GM21786 (cell line): ENCODE data around the gene BMPR1B.
A peak's percentile ranks its signal among the peaks of the same experiment; 100 is the strongest.
"Not testable (repeated sequence)": the region's sequence is repeated elsewhere in the genome, so short reads cannot be mapped to it uniquely, and the experiment has no call there.

Source experiments
- ATAC-seq: cut with Tn5 transposase; IDR thresholded peaks from one replicate; pipeline ENCODE4 v1.9.1; 2021; ENCODE audit not compliant: unreplicated experiment

BMPR1B gene

DNA sequence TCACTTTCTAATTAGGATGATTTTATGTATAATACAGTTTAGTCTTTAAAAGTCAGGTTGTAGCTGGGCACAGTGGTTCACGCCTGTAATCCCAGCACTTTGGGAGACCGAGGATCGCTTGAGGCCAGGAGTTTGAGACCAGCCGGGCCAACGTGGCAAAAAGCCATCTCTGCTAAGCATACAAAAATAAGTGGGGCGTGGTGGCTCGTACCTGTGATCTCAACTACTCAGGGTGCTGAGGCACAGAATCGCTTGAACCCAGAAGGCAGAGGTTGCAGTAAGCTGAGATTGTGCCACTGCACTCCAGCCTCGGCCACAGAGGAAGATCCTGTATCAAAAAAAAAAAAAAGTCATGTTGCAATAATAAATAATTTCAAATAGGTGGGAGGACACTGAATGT lies 364.2 kb downstream of the BMPR1B start:
- no peak for ATAC-seq

DNA sequence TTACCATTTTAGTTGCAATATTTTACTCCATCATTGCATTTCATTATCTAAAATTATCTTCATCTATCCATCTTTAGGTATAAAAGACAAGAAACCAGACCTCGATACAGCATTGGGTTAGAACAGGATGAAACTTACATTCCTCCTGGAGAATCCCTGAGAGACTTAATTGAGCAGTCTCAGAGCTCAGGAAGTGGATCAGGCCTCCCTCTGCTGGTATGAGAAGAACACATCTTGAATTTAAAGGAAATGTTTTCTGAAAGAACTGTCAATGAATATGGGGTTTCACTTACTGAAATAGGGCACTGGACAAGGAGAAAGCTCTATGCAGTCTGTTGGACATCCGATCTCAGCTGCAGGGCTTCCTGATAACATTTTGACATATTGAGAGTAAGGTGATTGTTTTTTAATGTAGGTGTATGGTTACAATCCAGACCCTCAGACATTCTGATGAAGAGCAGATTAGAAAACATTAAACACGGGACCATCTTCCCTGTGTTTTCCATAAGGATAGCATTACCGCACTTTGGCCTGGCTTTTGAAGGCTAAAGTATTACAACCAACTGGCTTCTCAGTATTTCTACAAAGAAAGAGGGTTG lies 367.2 kb downstream of the BMPR1B start:
- no peak for ATAC-seq

DNA sequence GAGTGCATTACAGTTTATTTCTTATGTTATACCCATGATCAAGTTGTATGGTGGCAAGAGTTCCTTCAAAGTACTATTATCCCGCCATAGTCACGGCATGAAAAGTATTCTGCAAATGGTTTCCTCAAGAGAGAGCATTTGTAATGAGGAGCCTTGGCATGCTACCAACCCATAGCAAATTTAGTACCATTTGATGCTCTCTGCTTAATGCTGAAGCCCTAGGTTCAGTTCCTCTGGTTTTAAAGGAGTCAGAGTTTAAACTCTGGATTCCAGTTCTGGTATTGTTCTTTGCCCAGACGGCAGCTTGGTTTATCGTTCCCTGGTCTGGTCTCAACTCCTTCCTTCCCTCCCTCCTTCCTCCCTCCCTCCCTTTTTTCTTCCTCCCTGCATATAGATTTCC lies 371.3 kb downstream of the BMPR1B start:
- ATAC-seq: no peak

DNA sequence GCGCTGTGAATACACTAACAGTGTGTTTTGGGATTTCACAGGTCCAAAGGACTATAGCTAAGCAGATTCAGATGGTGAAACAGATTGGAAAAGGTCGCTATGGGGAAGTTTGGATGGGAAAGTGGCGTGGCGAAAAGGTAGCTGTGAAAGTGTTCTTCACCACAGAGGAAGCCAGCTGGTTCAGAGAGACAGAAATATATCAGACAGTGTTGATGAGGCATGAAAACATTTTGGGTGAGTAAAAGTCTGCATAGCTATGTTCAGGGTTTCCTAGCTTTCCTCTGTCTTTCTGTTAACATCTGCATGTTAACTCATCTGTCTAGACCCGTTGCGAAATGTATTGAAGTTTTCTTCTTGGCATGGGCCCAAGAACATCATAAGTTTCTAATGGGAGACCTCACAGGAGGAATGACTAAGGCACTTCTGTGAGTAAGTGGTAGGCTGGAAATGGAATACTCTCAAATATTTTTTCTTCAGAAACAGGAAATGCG lies 372.1 kb downstream of the BMPR1B start:
- ATAC-seq: no peak

DNA sequence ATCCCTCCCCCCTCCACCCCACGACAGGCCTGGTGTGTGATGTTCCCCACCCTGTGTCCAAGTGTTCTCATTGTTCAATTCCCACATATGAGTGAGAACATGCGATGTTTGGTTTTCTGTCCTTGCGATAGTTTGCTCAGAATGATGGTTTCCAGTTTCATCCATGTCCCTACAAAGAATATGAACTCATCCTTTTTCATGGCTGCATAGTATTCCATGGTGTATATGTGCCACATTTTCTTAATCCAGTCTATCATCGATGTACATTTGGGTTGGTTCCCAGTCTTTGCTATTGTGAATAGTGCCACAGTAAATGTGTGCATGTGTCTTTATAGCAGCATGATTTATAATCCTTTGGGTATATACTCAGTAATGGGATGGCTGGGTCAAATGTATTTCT lies 376.3 kb downstream of the BMPR1B start:
- not testable (repeated sequence) for ATAC-seq

DNA sequence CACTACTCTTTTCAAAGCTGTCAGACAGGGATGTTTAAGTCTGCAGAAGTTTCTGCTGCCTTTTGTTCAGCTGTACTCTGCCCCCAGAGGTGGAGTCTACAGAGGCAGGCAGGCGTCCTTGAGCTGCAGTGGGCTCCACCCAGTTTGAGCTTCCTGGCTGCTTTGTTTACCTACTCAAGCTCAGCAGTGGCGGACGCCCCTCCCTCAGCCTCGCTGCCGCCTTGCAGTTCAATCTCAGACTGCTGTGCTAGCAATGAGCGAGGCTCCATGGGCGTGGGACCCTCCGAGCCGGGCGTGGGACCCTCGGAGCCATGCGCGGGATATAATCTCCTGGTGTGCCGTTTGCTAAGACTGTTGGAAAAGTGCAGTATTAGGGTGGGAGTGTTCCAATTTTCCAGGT lies 381.7 kb downstream of the BMPR1B start:
- ATAC-seq: not testable (repeated sequence)

DNA sequence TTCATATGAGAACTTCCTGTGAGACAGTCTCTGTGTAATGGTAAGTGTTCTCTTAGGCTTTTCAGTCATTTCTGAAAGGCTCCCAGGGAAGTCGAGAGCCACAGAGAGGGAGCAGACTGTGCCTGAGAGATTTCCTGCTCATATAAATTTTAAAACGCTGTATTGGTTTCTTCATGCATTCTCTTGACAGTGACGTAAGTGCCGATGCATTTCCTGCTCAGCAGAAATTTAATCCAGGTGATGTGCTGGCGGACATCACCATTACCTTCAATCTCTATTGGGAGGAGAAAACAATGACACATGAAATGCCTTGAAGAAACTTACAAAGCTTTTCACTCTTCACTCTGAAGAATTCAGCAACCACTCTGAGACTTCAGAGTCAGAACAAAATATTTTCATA lies 383.6 kb downstream of the BMPR1B start:
- ATAC-seq: no peak

DNA sequence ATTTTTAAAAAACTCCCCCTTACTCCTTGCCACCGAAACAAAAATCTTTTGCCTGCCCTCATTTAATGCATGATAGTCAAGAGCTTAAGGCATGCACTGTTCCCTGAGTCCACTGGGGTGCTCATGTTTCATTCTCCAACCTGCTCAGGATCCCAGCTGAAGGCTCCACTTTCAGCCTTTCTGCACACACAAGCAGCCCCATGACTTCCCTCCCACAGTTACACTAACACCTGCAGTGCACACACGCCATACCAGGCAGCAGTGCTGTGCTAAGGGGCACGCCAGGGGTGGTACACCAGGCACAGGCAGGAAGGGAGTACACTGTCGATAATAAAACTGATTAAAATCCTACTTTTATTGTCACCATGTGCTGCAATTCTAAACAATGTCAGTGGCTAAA lies 385.2 kb downstream of the BMPR1B start:
- no peak for ATAC-seq

DNA sequence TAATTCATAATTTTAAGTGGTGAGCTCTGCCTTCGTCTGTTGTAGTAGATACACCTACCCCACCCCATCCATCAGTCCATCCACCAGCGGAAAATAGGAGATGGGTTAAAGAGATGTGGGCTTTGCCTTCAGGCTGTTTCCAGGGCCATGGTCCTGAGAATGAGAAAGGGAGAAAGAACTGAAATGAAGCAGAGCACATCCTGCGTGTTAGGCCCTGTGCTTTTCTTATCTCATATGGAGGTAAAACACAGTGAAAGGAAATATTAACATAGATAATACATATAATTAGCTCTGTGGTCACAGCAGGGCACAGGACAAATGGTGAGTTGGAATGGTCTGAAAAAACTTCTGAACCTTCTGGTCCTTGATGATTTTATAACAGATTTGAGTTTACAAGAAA lies 393.5 kb downstream of the BMPR1B start:
- no peak for ATAC-seq

DNA sequence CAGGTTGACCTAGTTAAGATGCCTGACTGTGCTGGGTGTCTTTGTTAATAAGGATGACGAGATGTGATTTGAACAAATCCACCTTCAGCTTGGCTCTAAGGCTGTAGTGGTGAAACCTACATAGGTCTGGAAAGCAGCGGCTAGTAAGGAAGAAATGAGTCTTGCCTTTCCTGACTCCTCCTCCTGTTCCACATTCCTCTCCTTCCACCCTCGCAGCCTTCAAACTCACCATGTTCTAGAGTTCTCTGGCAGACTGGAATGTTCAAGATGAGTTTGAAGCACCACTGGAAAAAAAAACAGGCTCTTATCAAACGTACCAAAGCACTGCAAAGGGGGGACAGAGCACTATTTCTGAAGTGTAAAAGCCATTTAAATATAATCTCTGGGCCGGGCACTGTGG lies 395.4 kb downstream of the BMPR1B start:
- no peak for ATAC-seq

DNA sequence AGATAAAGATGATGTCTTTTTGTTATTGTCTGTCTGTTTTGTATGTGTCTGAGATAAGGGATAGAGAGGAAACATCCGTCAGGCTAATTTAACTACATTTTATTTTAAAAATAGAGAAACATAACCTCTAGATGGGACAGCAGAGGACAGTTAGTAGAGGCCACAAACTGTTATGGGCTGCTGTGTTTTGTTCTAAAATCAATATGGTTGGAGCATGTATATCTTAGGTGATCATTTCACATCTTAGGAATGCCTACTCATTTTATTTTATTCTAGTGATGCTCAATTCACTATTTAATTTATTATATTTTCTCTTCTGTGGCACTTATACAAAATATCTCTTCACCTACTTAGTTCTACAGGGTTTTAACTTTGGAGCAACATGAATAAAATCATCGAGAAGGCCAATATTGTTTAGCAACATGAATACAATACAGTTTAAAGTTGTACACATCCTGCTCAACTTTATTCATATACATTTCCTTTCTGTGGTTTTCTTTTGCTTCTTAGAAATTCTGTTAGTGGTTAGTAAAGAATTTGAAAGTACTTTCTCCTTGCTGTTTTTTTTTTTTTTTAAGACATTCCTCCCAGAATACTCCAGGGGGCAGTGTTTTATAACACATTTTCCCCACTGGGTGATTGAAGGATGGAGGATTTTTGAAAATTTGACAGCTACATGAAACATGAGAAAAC lies 398.1 kb downstream of the BMPR1B start:
- ATAC-seq: peak; percentile 57

DNA sequence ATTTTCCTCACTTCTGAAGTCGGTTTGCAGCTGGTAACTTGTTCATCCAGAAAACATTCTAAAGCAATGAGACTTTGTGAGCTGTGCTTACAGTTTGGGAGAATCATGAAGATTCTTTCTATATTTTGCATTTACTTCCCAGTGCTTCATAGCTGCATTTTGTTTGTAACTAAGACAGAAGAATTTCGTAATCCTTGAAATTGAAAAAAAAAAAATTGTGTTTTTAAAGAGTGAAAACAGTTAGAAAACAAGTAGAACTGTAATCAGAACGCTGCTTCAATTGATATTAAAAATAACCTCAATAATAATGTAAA lies 398.7 kb downstream of the BMPR1B start:
- no peak for ATAC-seq

DNA sequence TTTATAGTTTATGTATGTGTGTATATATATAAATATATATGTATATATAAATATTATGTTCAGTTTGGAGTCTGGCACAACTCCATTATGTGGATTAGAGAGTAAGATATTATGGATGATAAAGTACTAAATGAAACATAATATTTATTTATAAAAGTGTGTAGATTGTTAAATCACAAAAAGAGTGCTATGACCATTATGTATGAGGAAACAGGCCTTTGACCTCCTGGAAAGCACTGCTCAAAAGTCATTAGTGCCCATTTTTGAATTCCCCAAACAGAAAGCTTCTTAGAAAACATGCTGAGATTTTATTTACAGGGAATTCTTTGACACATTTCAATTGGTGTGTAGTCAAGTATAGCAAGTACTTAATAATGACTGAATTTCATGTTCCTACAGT lies 399.8 kb downstream of the BMPR1B start:
- no peak for ATAC-seq

DNA sequence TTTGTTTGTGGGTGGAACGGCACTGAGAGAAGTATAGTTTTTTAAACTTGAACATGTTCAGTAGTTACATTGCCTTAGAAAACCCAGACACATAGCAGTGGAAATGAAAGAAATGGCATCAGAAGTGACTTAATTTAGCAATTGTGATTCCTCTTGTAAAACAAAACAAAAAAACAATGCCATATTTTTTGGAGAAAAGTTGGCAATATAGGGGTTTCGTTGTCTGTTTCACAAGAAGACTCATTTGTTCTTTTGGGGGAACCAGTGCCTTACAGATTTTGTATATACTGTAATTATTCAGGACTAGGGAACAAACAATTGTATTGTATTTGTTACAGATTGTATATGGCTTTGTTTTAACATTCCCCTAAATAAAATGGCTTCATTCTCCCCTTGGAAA lies 400.3 kb downstream of the BMPR1B start:
- no peak for ATAC-seq

DNA sequence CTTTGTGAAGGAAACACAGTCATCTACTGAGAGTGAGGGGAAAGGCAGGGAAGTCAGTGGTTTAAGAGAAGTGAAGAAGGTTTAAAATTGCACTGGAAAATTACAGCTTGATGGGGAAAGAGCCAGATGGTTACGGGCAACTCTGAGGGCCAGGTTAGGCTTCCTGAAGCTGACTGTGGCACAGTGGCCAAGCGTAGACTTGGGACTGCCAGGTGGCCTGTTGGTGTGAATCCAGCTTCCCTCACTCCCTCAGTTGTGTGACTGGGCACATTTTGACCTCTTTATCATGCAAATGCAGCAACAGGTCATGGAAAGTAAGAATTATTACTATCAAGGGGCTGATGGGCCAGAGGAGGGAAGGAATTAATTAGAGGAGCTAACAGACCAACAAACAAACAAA lies 400.9 kb downstream of the BMPR1B start:
- no peak for ATAC-seq

DNA sequence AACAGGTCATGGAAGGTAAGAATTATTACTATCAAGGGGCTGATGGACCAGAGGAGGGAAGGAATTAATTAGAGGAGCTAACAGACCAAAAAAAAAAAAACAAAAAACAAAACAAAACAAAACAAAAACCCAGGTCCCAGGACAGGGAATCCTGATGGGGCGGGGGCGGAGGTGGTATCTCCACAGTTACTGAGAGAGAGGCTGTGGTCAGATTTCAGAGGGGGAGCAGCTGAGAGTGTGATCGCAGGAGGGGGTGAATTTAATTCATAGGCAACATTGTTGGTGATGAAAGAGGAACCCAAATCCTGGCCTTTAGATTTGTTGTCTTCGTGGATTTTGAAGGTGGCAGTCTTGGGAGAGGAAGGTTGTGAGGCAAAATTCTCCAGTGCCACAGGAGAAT lies 401.6 kb downstream of the BMPR1B start:
- ATAC-seq: no peak

DNA sequence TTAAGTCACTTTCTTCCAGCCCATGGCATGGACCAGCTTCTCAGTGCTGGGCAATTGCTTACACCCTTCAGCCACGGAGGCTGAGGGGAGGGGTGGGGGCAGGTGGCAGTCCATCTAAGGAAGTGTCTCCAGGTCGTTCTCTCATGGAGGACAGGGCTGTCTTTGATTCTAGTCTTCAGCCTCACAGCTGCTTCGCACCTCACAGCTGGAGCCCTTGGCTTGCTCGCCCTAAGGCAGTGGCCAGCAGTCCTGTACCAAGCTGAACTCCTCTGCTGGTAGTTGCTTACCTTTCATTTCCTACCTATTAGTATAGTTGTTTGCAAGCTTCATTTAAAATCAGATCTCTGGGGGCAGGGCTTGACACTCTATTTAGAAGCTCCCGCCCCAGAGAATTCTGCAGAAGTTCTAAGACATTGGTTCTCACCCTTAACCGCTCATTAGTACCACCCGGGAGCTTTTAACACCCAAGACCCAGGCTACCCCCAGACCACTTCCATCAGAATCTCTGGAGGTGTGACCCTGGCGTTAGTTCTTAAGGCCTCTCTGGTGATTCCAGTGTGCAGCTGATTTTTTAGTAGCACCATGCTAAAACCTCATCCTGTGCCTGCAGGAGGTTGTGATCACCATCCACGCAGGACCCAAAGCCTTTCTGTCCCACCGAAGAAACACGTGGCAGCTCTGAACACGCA lies 404.2 kb downstream of the BMPR1B start:
- ATAC-seq: no peak

DNA sequence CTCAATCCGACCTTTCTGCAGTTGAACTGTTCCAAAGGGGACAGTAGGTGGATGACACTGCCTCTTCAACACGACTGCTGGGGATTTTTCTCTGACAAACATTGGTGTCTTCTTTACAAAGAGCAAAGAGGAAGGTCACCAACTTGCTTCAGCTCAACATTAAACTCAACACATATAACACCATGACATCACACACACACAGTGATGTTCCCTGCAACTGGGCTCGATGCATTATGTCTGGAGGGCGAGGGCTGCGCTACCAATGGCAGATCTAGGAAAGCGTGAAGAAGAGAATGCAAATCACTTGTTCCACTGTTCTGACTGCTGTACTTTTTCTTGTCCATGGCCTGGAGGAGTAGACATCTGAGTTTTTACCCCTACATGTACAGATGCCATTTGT lies 405.1 kb downstream of the BMPR1B start:
- no peak for ATAC-seq

DNA sequence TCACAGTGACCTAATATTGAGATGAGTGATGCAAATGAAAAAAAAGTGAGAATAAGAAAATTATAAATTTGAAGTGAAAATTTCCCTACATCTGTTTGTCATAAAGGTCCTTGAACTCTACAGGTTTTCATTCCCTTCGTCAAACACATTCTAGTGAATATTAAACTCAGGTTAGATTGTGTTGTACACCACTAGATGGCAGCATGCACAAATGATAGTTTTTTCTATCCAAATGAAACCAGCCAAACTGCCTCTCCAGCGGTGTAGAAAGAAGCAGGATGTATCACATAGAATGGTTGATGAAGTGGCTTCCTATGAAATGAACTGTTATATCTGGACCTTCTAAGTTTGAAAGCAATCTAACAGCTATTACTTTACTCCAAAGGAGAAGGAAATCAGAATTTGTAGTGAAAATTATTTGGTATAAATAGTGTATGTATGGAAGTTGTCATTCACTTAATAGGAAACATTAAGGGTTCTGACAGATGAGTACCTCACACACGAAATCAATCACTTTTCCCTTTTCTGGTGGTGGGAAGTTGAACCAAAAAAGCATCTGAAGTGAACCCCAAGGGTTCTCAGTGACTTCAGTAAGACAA lies 408.3 kb downstream of the BMPR1B start:
- ATAC-seq: peak; percentile 85

DNA sequence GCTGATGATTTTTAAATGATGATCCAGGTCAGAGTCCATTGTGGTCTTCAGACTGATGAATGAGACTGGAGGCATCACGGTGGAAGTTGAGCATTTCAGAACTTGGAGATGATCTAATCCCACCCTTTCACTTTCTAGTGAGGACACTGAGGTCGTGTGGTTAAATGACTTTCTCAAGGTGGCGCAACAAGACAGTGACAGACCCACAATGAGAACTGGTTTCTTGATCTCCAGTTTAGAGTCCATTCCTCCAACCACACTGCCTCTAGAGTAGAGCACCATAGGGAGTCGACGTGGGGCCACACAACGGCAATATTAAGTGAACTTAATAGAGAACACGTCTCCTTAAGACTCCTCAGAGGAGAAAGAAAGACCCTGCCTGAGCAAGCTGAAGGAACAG lies 410.1 kb downstream of the BMPR1B start:
- no peak for ATAC-seq

DNA sequence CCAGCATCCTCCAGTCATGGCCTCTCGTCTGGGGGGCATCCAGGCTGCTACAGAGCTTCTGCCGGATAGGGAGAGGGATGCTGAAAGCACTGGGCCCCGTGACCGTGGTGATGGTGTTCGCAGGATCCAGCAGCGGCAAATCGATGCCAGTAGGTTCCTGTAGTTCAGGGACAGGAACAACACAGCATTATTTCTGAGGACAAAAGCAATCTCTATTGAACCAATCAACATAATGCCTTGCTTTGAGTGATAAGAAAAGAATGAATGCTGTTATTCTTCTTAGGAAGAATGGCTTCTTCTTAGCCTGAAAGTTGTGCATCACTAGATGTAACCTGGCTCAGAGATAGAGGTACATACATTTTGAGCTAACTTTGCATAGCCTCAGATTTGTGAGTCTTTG lies 412.4 kb downstream of the BMPR1B start:
- no peak for ATAC-seq

DNA sequence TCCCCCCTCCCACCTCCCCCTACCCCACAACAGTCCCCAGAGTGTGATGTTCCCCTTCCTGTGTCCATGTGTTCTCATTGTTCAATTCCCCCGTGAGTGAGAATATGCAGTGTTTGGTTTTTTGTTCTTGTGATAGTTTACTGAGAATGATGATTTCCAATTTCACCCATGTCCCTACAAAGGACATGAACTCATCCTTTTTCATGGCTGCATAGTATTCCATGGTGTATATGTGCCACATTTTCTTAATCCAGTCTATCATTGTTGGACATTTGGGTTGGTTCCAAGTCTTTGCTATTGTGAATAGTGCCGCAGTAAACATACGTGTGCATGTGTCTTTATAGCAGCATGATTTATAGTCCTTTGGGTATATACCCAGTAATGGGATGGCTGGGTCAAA lies 413.6 kb downstream of the BMPR1B start:
- not testable (repeated sequence) for ATAC-seq
